Left renal cortex interstitium (tissue), 4 donors: ENCODE data around the gene SNRPA1. TPM values are rescaled to one million over a fixed set of nuclear protein-coding genes. Genes with fewer than 3 reads are reported as not detected.

Experiments
- DNase-seq, 4 donors: peaks; one replicate each; pipeline ENCODE4 v3.0.0-alpha.2; 2013; ENCODE audit warnings: low read depth in 4 of 4, low spot score in 2 of 4, missing footprints in 1 of 4
- polyA plus RNA-seq, 4 donors: library from polyadenylated mRNA; unstranded; fragments of 120-200 nt; gene quantifications; one replicate each; pipeline ENCODE4 v1.2.1, GENCODE V29; 2013; ENCODE audit not compliant: insufficient read length in 4 of 4

Gene SNRPA1
- polyA plus RNA-seq, 4 donors = 58.1 to 76.7 (median 63.3) TPM

DNA sequence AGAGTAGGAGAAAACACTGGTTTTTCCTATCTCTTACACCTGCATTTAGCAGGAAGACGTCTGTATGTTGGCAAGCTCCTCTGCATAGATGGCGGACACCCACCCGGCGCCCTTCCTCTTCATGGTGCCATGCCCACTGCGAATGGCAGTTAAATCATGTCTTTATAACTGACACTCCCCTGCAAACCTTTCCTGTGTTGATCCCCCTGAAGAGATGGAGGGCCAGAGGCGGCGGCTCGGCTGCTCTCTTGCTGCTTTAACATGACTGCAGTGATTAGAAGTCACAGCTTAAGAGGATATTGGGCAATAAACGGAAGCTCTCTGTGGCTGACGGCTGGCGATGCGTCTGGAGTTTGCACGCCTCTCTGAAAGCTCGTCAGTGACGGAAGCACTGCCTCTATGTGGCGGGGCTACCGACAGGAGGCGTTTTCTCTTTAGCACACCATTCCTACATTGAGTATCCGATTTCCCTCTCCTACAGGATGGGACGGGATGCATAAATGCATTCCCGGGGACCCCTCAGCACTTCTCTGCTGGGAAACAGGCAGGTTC, 25.5 kb upstream of the SNRPA1 start:
- no peak for DNase-seq

DNA sequence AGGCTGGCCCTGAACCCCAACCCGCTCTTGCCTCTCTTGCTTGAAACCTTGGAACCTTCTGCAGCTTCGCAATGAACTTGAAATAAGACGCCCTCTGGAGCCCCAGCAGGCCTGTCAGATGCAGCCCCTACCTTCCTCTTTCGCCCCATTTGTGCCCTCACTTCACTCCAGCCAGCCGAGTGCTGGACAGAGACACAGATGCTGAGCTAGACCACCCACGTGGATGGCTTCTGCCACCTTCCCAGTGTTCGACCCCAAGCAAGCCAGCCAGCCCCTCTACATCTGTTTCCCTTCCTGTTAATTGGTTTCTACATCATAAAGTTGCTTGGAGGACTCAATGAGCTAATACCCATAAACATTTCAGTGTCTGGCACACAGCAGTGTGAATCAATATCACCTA, 23.8 kb upstream of the SNRPA1 start:
- no peak for DNase-seq

GRCh38 chr15:101318147-101318819, 23.2 kb upstream of the SNRPA1 start:
- DNase-seq = no peak

- no peak for DNase-seq
Measured at GRCh38 chr15:101317336-101317872, 22.4 kb upstream of the SNRPA1 start.

DNA sequence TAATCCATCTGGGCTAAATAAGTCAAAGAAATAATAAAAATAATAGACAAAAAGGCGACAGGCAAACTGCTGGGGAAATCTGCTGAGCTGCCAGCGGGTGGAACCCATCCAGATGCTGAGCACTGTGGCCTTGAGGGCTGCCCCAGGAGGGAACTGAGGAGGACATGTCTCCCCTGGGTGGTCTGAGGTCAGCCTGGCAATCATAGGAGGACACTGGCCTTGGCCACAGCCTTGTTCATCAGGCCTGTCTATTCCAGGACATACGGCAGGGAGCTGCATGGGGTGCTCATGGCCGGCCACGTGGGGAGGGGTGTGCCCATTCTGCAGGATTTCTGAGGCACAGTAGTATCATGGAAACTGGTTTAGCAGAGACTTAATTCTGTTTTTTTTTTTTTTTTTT, 21.5 kb upstream of the SNRPA1 start:
- no peak for DNase-seq

DNA sequence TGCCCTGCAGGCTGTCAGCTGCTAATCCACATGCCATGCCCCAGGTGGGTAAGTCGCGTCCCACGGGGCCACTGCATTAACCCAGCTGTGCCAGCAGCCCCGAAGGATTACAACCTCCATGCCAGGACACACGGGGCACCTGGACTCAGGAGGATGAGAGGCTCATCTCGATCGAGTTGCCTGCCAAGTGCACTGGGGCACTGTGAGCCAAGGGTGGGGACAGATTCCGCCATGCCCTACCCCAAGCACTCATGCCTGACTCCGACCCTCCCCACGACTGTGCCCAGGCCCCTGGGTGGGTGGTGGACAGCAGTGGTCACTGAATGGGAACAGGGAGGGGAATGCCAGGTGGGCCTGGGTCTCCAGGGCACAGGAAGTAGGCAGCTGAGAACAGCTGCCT, 20.7 kb upstream of the SNRPA1 start:
- no peak for DNase-seq

- no peak for DNase-seq
Measured at GRCh38 chr15:101314336-101315125, 19.5 kb upstream of the SNRPA1 start.

- DNase-seq = no peak
Measured at GRCh38 chr15:101313041-101313761, 18.2 kb upstream of the SNRPA1 start.

GRCh38 chr15:101310508-101310907, 15.5 kb upstream of the SNRPA1 start:
- no peak for DNase-seq

DNA sequence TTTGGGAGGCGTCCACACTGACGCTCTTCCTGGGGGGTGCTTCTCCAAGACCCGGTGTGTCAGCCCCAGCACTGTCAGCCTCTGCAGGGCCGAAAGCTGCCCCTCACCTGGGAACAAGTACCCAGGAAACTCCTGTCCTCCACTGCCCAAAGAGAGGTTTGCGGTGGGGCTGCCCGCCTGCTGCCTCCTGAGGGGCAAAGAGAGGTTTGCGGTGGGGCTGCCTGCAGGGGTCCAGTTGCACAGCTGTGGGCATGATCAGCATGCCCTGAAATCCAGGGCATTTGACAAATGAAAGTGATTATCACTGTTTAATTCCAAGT, 15.1 kb upstream of the SNRPA1 start:
- no peak for DNase-seq

GRCh38 chr15:101309436-101310160, 14.6 kb upstream of the SNRPA1 start:
- no peak for DNase-seq

- no peak for DNase-seq
Measured at GRCh38 chr15:101308604-101309435, 13.8 kb upstream of the SNRPA1 start.

- DNase-seq = no peak
Measured at GRCh38 chr15:101307897-101308603, 13.0 kb upstream of the SNRPA1 start.

GRCh38 chr15:101307048-101307896, 12.2 kb upstream of the SNRPA1 start:
- no peak for DNase-seq

DNA sequence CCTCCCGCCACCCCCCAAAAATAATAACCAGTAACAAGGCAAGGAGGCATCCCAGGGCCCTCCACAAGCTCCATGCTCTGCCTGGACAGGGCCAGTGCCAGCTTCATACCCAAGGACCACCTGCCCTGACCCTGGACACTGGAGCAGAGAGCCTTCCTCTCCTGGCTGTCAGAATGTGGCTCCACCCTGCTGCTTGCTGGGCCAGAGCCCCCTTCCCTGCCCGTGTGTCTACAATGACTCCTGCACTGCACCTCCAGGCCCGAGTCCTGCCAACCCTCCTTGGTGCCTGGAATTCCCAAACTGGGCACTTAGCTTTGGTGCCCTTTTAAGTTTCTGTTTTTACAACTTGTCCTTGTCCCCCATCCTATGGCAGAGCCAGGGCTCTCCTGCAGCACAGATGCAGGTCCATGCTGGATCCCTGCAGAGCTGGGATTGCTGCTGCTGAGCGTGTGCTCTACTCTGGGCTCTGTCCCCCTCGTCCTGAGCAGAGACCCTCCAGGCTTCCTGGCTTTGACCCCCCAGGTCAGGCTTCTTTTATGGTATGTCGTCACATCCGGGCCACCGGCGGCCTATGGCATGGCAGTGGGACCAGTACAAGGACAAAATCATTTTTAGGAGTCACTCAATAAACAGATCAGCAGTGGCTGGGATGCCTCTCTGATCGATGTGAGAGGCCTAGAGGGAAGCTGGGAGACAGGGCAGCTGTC, 11.4 kb upstream of the SNRPA1 start:
- DNase-seq = no peak

DNA sequence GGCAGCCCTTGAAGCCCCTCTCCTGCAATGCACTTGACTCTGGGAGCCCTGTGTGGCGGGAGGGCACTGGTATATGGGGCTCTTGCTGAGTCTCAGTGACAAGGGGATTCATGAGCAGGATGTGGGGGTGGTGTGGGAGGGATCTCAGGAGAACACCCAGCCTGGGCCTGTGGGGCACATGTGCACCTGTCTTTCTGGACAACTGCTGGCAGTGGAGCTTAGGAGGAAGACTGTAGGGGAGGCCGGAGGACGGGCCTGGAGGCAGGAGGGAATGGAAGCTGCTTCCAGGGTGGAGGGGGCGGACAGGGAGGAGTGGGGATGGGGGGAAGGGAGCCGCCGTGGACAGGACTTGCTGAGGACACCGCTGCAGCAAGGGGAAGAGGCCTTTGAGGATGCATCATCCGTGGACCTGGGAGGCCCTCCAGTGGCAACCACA, 10.8 kb upstream of the SNRPA1 start:
- DNase-seq = no peak

DNA sequence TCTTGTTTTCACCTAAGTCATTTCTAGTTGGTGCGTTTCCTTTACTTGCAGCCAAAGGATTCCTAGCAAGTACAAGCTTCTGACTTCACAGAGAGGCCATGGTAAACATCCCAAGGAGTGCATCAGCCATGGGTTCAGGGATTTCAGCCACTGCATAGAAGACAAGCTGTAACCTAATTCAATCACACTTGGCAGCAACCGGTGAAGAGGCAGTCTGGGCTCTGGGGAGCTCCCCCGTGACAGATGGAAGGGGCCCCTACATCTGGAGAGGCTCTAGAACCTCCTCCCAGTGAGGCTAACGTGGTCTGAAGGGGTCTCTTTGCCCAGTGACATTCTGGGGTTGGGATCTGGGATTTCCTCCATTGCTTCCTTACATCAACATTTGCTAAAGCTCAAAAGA, 8.4 kb upstream of the SNRPA1 start:
- DNase-seq = no peak
